SK-N-SH treated with all-trans-retinoic acid at 6 μM for 48 hours (cell line): ENCODE data around the gene MYO1B.

ENCODE experiments used
- ATAC-seq: fragments of 200-7000 bp; cut with Tn5 transposase; 3 replicates; pipeline ENCODE4 v1.9.1; 2020; ENCODE audit warnings: mild to moderate bottlenecking, moderate library complexity
- ARNTL ChIP-seq: fragments of 450-650 bp; formaldehyde crosslinking; IDR thresholded peaks from 2 replicates; pipeline ENCODE4 v1.5.0; 2020; ENCODE audit warnings: low read depth, mild to moderate bottlenecking, moderate library complexity, borderline replicate concordance
- BACH2 ChIP-seq: fragments of 250-450 bp; sonication (Bioruptor Pico); IDR thresholded peaks from 2 replicates; pipeline ENCODE4 v1.9.0; 2021; ENCODE audit warnings: mild to moderate bottlenecking, borderline replicate concordance
- CSDC2 ChIP-seq: fragments of 250-450 bp; sonication (Bioruptor Pico); IDR thresholded peaks from 2 replicates; pipeline ENCODE4 v1.5.0; 2020; ENCODE audit warnings: mild to moderate bottlenecking, moderate library complexity
- CSRNP3 ChIP-seq: fragments of 250-450 bp; sonication (Bioruptor Pico); IDR thresholded peaks from 2 replicates; pipeline ENCODE4 v1.5.1; 2021; ENCODE audit warnings: mild to moderate bottlenecking, moderate library complexity
- ESRRG ChIP-seq: fragments of 250-450 bp; sonication (Bioruptor Pico); IDR thresholded peaks from 2 replicates; pipeline ENCODE4 v1.6.1; 2021; ENCODE audit warnings: mild to moderate bottlenecking
- GLIS3 ChIP-seq: fragments of 250-450 bp; sonication (Bioruptor Pico); IDR thresholded peaks from 2 replicates; pipeline ENCODE4 v1.5.0; 2020; ENCODE audit warnings: mild to moderate bottlenecking, moderate library complexity
- ISL1 ChIP-seq: fragments of 250-450 bp; sonication (Bioruptor Pico); IDR thresholded peaks from 2 replicates; pipeline ENCODE4 v2.1.2; 2022; ENCODE audit warnings: mild to moderate bottlenecking, moderate library complexity
- OSR1 ChIP-seq: fragments of 250-450 bp; sonication (Bioruptor Pico); IDR thresholded peaks from 2 replicates; pipeline ENCODE4 v1.8.0; 2022; ENCODE audit warnings: moderate library complexity, mild to moderate bottlenecking, inconsistent platforms
- PPARA ChIP-seq: fragments of 250-450 bp; sonication (Bioruptor Pico); IDR thresholded peaks from 2 replicates; pipeline ENCODE4 v1.5.0; 2020; ENCODE audit warnings: mild to moderate bottlenecking, borderline replicate concordance
- RARB ChIP-seq: fragments of 250-450 bp; sonication (Bioruptor Pico); IDR thresholded peaks from 2 replicates; pipeline ENCODE4 v1.8.0; 2021; ENCODE audit warnings: mild to moderate bottlenecking, moderate library complexity
- SNAI2 ChIP-seq: fragments of 250-450 bp; sonication (Bioruptor Pico); IDR thresholded peaks from 2 replicates; pipeline ENCODE4 v1.5.0; 2020; ENCODE audit warnings: mild to moderate bottlenecking, moderate library complexity
- TCF4 ChIP-seq: fragments of 250-450 bp; sonication (Bioruptor Pico); IDR thresholded peaks from 2 replicates; pipeline ENCODE4 v1.8.0; 2021; ENCODE audit warnings: mild to moderate bottlenecking, moderate library complexity, borderline replicate concordance
- TOX ChIP-seq: fragments of 250-450 bp; sonication (Bioruptor Pico); IDR thresholded peaks from 2 replicates; pipeline ENCODE4 v1.8.0; 2021; ENCODE audit warnings: mild to moderate bottlenecking, moderate library complexity, borderline replicate concordance
- TSHZ2 ChIP-seq: fragments of 250-450 bp; sonication (Bioruptor Pico); IDR thresholded peaks from 2 replicates; pipeline ENCODE4 v1.5.0; 2020; ENCODE audit warnings: mild to moderate bottlenecking, moderate library complexity
- ZC3H10 ChIP-seq: fragments of 250-450 bp; sonication (Bioruptor Pico); IDR thresholded peaks from 2 replicates; pipeline ENCODE4 v1.5.1; 2021; ENCODE audit warnings: mild to moderate bottlenecking, moderate library complexity
- ZFP3 ChIP-seq: fragments of 250-450 bp; sonication (Bioruptor Pico); IDR thresholded peaks from 2 replicates; pipeline ENCODE4 v1.5.0; 2020; ENCODE audit warnings: mild to moderate bottlenecking, moderate library complexity
- ZFP30 ChIP-seq: fragments of 450-650 bp; formaldehyde crosslinking; IDR thresholded peaks from 2 replicates; pipeline ENCODE4 v1.5.0; 2022; ENCODE audit warnings: mild to moderate bottlenecking, moderate library complexity
- ZNF565 ChIP-seq: fragments of 450-650 bp; formaldehyde crosslinking; conservative IDR thresholded peaks from 2 replicates; pipeline ENCODE4 v1.5.0; 2020; ENCODE audit warnings: low read depth, mild to moderate bottlenecking, moderate library complexity
- ZNF70 ChIP-seq: fragments of 450-650 bp; formaldehyde crosslinking; IDR thresholded peaks from 2 replicates; pipeline ENCODE4 v1.5.0; 2020; ENCODE audit warnings: mild to moderate bottlenecking, moderate library complexity
- ZNF8 ChIP-seq: fragments of 450-650 bp; formaldehyde crosslinking; IDR thresholded peaks from 2 replicates; pipeline ENCODE4 v1.5.0; 2020; ENCODE audit warnings: mild to moderate bottlenecking, moderate library complexity
- TF ChIP-seq, protein P1 (sequence below): fragments of 250-450 bp; sonication (Bioruptor Pico); IDR thresholded peaks from 2 replicates; pipeline ENCODE4 v1.8.0; 2021; ENCODE audit warnings: low read depth, mild to moderate bottlenecking, moderate library complexity, borderline replicate concordance

The MYO1B gene

GRCh38 chr2:191252699-191253098 lies 7.5 kb downstream of the MYO1B start (continued):
- no peak for TF ChIP-seq TSHZ2
- TF ChIP-seq ZFP3 (CRISPR knock-in tag) = no peak

DNA sequence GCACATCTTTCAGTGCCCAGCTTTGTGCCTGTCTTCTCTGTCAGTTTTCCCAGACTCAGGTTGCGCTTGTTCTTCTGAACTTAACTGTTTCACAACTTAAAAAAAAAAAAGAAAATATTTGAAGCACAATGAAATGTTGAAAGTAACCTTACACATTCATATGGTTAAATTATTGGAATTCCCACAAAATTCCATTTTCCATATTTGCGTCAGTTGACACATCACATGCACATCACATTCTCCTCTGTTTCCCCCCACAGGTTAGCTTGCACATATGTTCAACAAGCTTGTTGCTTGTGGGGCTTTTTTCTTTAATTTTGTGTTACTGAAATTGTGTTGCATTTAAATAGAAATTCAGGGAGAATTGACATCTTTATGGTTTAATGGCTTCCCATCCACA lies 8.3 kb downstream of the MYO1B start:
- no peak for ATAC-seq
- TF ChIP-seq TOX (CRISPR knock-in tag) (no peak), ISL1 (CRISPR knock-in tag) (no peak), SNAI2 (CRISPR knock-in tag) (no peak)

GRCh38 chr2:191255271-191255670 lies 10.1 kb downstream of the MYO1B start:
- ATAC-seq = no peak; the same call in 2 of the 3 replicates
- TF ChIP-seq ARNTL (CRISPR knock-in tag) (no peak), BACH2 (CRISPR knock-in tag) (no peak), GLIS3 (CRISPR knock-in tag) (no peak), ZNF70 (CRISPR knock-in tag) (no peak), TOX (CRISPR knock-in tag) (no peak), RARB (no peak), ZNF565 (CRISPR knock-in tag) (no peak), PPARA (CRISPR knock-in tag) (no peak), ZC3H10 (CRISPR knock-in tag) (no peak), CSDC2 (CRISPR knock-in tag) (no peak), CSRNP3 (CRISPR knock-in tag) (no peak)
- TF ChIP-seq, protein P1, sequence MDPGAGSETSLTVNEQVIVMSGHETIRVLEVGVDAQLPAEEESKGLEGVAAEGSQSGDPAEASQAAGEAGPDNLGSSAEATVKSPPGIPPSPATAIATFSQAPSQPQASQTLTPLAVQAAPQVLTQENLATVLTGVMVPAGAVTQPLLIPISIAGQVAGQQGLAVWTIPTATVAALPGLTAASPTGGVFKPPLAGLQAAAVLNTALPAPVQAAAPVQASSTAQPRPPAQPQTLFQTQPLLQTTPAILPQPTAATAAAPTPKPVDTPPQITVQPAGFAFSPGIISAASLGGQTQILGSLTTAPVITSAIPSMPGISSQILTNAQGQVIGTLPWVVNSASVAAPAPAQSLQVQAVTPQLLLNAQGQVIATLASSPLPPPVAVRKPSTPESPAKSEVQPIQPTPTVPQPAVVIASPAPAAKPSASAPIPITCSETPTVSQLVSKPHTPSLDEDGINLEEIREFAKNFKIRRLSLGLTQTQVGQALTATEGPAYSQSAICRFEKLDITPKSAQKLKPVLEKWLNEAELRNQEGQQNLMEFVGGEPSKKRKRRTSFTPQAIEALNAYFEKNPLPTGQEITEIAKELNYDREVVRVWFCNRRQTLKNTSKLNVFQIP (CRISPR knock-in tag) = no peak

DNA sequence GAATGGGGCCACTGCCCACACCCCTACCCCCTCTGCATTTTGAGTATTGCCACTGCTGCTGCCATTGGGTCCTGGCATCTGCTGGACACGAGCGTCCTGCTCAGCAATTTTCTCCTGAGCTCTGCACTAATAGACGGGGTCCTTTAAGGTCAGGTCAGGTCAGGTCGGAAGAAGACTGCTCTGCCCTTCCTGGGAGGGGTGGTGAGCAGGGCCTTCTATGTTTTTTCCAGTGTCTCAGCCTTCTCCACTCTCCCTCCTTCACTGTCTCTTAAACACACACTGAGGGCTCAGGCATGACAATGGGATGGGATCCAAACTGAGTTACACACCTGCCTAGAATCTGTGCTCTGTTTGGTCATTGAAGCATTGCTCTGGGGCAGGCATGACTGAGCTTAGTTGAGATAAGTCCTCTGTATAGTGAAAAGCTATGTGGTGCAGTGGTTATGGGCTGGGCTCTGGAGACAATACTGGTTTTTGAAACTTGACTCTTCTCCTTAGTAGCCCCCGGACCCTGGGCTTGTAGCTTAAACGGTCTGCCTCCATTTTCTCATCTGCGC lies 10.6 kb downstream of the MYO1B start:
- ATAC-seq = no peak
- TF ChIP-seq ESRRG (no peak), CSRNP3 (CRISPR knock-in tag) (no peak), ZNF70 (CRISPR knock-in tag) (no peak), ZFP30 (CRISPR knock-in tag) (no peak), ISL1 (CRISPR knock-in tag) (no peak), ZFP3 (CRISPR knock-in tag) (no peak), SNAI2 (CRISPR knock-in tag) (no peak), TCF4 (no peak), CSDC2 (CRISPR knock-in tag) (no peak), ZNF8 (CRISPR knock-in tag) (no peak), BACH2 (CRISPR knock-in tag) (no peak), OSR1 (CRISPR knock-in tag) (no peak), PPARA (CRISPR knock-in tag) (no peak), ARNTL (CRISPR knock-in tag) (no peak), TOX (CRISPR knock-in tag) (no peak)
- TF ChIP-seq, protein P1 (CRISPR knock-in tag) = no peak
